Putamen (tissue), 1 donor: ENCODE measurements around the gene DTNBP1.

ENCODE experiments used
- DNase-seq: peaks from one replicate; pipeline ENCODE4 v3.0.0-alpha.2; 2016; ENCODE audit warnings: low spot score

Gene DTNBP1

GRCh38 chr6:15662326-15663129 lies at the start of gene DTNBP1:
Gene DTNBP1, minus strand, starts transcription at chr6:15663028. Its CDS starts 159 bp downstream, at chr6:15662869.
- peak; percentile 85 for DNase-seq

- DNase-seq, result no peak
Measured at GRCh38 chr6:15709651-15710269, 46.9 kb upstream of the DTNBP1 start.

GRCh38 chr6:15708231-15708630 lies 45.4 kb upstream of the DTNBP1 start:
- no peak for DNase-seq

DNA sequence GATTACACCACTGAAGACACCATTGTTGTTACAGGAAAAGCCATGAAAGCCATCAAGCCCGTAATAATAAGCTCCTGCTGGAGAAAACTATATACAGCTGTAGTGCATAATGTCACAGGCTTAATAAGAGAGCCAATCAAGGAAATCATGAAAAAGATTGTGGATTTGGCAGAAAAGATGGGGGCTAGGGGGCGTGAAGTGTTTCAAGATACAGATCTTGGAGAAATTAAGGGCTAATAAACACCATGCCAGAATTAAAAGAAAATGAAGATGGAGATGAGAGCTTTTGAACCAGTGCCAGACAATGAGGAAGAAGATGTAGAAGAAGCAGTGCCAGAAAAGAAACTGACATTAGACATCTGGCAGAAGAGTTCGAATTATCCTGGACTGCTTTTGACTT lies 43.2 kb upstream of the DTNBP1 start:
- no peak for DNase-seq

- no peak for DNase-seq
Measured at GRCh38 chr6:15698471-15698870, 35.6 kb upstream of the DTNBP1 start.

DNA sequence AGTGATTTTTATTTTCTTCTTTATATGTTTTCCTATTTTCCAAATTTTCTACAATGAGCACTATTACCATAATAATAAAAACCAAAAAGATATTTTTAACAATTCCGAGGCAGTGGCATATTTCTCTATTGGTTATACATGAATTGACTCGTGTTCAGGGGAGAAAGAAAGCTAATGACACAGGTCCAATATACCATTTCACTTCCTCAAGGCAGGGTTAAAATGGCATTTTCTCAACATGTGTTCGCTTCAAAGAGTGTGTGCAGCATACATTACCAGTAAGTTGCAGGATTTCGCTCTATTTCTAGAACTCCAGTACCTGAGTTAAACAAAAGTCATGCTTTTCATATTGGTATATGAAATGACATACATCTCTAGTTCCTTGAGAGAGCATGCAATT lies 35.1 kb upstream of the DTNBP1 start:
- DNase-seq, result no peak

GRCh38 chr6:15691250-15691869 lies 28.5 kb upstream of the DTNBP1 start:
- DNase-seq, result peak; percentile 89

DNA sequence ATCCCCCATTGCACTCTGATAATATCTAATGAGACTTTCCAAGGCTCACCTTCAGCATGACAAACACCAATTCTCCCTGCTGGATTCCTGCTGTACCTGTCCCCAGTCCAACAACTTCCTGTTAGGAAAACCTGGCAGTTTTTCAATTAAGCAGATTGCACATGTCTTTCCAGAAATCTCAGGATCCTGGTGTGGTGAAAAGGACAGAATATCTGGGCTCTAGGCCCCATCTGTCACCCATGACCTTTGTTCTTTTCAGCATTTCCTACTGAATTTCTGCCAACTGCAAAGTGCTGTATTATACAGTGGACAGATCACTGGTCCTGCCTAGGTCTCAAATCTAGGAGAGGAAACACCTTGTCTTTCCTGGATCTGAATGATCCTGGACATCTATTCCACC lies 27.7 kb upstream of the DTNBP1 start:
- DNase-seq, result no peak

GRCh38 chr6:15689586-15690482 lies 27.0 kb upstream of the DTNBP1 start:
- no peak for DNase-seq

DNA sequence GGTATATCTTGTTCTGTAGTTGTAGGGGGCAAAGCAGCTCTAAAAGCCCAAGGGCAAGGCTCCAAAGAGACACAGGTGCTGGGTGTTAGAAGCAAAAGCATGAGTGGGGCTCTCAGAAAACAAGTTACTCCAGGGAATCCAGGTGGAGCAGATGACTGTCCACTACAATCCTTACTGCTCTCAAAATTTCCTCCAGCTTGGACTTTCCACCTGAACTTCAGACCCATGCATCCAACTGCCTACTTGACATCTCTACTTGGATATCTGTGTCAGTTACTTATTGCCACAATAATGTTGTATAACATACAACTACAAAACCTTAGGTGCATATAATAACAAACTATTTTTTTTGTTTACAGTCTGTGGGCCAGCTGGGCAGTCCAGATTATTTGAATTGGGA lies 22.8 kb upstream of the DTNBP1 start:
- DNase-seq, result no peak

DNA sequence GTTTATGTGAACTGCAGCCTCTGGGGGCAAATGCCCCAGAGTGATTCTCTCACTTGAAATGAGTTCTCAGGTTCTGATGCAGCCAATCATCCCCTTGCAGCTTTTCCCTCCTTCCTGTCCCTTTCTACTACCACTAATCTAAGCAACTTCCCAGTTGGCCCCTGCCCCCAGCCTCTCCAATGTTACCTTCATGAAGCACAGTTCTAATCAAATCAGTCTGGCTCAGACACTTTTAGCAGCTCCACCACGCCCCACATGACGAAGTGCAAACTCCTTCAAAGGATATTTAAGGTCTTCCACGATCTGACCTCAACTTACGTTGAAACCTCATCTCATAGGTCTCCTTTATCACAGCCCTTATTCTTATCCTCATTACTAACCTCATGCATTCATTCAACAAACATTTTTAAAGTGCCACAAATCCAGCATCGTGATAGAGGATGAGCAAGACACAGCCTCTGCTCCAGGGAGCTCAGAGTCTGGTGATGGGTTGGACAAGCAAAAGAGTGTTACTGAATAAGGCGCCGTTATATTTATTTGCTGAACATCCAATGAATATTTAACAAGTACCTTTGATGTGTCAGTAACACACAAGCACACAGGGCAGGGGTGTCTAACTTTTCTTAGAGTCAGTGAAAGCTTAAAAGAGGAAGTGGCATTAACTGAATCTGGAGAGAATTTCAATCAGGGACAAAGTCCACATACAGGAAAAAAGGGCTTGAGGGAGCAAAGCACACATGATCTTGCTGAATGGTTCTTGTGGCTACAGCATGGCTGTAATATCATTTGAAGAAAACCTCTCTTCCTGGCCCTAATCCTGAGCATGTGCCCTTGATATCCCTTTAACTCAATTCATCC lies 20.4 kb upstream of the DTNBP1 start:
- no peak for DNase-seq

DNA sequence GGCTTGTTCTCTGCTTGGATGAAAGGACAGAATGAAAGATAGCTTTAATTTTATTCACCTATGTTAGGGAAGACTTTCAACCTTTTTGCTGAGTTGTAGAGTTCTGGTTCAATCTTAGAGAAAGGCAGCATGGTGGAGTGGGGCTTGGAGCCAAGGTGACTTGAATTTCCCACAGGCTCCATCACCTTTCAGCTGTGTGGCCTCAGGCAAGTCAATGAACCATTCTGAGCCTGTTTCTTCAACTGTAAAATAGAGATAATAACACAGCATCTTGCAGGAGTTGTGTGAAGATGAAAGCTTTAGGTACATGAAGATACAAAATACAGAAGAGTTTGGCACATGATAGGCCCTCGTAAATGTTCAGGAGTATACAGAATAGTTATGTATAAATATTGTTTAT lies 19.1 kb upstream of the DTNBP1 start:
- DNase-seq, result no peak

DNA sequence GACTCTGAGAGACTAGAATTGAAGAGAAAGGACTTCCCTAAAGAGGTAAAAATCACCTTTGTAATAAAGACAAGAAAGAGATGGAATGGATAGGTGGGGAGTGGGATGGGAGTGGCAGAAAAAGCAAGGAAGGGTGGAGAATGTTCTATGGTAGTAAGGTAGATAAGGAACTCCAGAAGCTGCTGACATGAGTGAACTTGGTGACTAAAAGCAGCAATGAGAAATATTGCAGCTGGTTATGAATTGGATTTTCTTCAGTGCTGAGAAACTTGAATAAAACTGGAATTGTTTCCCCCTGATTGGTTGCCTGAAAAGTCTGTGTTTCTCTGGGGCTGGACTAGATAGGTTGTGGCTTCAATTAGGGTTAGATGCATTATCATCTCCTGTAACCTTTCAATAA lies 15.7 kb upstream of the DTNBP1 start:
- DNase-seq, result no peak

GRCh38 chr6:15677822-15678221 lies 15.0 kb upstream of the DTNBP1 start:
- no peak for DNase-seq

- DNase-seq, result peak; percentile 41
Measured at GRCh38 chr6:15675536-15676220, 12.8 kb upstream of the DTNBP1 start.

- DNase-seq, result no peak
Measured at GRCh38 chr6:15674690-15675386, 12.0 kb upstream of the DTNBP1 start.

GRCh38 chr6:15673666-15674065 lies 10.8 kb upstream of the DTNBP1 start:
- no peak for DNase-seq

- no peak for DNase-seq
Measured at GRCh38 chr6:15672818-15673217, 10.0 kb upstream of the DTNBP1 start.

GRCh38 chr6:15672291-15672690 lies 9.5 kb upstream of the DTNBP1 start:
- DNase-seq, result no peak

DNA sequence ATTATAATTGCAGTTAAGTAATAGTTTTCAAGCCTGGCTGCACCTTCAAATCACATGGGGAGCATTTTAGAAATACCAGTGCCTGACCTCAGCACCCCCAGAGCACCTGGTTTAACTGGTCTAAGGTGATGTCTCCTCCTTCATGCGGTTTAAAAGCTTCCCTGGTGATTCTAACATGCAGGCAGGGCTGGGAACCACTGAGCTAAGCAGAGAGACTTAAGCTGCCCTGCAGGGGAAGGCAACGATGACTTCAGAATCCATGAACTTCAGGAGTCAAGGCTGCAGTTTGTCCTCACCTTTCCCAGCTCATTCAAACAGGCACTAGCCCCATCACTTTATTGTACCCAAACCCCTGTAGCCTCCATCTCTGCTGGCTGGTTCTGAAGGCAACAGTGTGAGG lies 6.1 kb upstream of the DTNBP1 start:
- no peak for DNase-seq
